CD4-positive, alpha-beta memory T cell (primary cell): ENCODE results near the gene SLC35F3. TPM values are rescaled to one million over a fixed set of nuclear protein-coding genes. Genes with fewer than 3 reads are reported as not detected.

Experiments
- CTCF ChIA-PET: fragments of 350-600 bp; sonication (Branson Sonifier 250); formaldehyde crosslinking; loops from one replicate; lab custom pipeline; 2021; ENCODE audit warnings: inconsistent platforms; ENCODE audit not compliant: partially characterized antibody; lab: Charles Lee
- POLR2A ChIA-PET: fragments of 350-600 bp; sonication (Branson Sonifier 250); formaldehyde crosslinking; loops from one replicate; lab custom pipeline; 2021; ENCODE audit not compliant: partially characterized antibody; lab: Charles Lee
- DNase-seq, 5 donors: peaks; one replicate each; pipeline versions ENCODE4 v3.0.0 to v3.0.0-alpha.2; 2020 to 2022; ENCODE audit warnings: mixed read lengths in 1 of 5
- H3K27ac ChIP-seq: one replicate; pipeline ENCODE4 v1.7.0; 2013; ENCODE audit warnings: low read depth, low read length
- H3K27me3 ChIP-seq: 2 replicates; pipeline ENCODE4 v1.7.0; 2013; ENCODE audit warnings: mild to moderate bottlenecking, low read length, moderate library complexity; ENCODE audit not compliant: insufficient read depth
- H3K36me3 ChIP-seq: 2 replicates; pipeline ENCODE4 v1.7.0; 2013; ENCODE audit warnings: mild to moderate bottlenecking, low read length, moderate library complexity; ENCODE audit not compliant: insufficient read depth
- H3K4me1 ChIP-seq: 2 replicates; pipeline ENCODE4 v1.7.0; 2013; ENCODE audit warnings: mild to moderate bottlenecking, low read length, moderate library complexity; ENCODE audit not compliant: insufficient read depth
- H3K4me3 ChIP-seq, 2 donors: one replicate each; pipeline ENCODE4 v1.7.0; 2013; ENCODE audit warnings: low read length in 2 of 2, mild to moderate bottlenecking in 1 of 2
- H3K9me3 ChIP-seq, 2 donors: one replicate each; pipeline ENCODE4 v1.7.0; 2013; ENCODE audit warnings: low read length in 2 of 2, control low read depth in 1 of 2; ENCODE audit not compliant: control insufficient read depth in 1 of 2
- H3K27ac Mint-ChIP-seq, 7 donors: one replicate each; pipeline ENCODE4 v1.8.0; 2020 to 2021; ENCODE audit warnings: mixed read lengths in 7 of 7, mild to moderate bottlenecking in 6 of 7, inconsistent platforms in 3 of 7, moderate library complexity in 3 of 7
- H3K27me3 Mint-ChIP-seq, 2 donors: one replicate each; pipeline ENCODE4 v1.8.0; 2020 to 2021; ENCODE audit warnings: mixed read lengths in 2 of 2
- H3K36me3 Mint-ChIP-seq, 2 donors: one replicate each; pipeline ENCODE4 v1.8.0; 2020 to 2021; ENCODE audit warnings: mixed read lengths in 2 of 2, inconsistent platforms in 1 of 2, mild to moderate bottlenecking in 1 of 2
- H3K4me1 Mint-ChIP-seq, 4 donors: one replicate each; pipeline ENCODE4 v1.8.0; 2020 to 2021; ENCODE audit warnings: mixed read lengths in 4 of 4, mild to moderate bottlenecking in 1 of 4
- H3K4me3 Mint-ChIP-seq, 8 donors: one replicate each; pipeline ENCODE4 v1.8.0; 2020 to 2021; ENCODE audit warnings: mixed read lengths in 8 of 8, mild to moderate bottlenecking in 7 of 8, moderate library complexity in 6 of 8, inconsistent platforms in 3 of 8
- H3K9me3 Mint-ChIP-seq, 8 donors: one replicate each; pipeline ENCODE4 v1.8.0; 2020 to 2021; ENCODE audit warnings: mixed read lengths in 8 of 8, mild to moderate bottlenecking in 5 of 8, inconsistent platforms in 3 of 8, moderate library complexity in 1 of 8
- intact Hi-C: fragments of 100-400 bp; cut with micrococcal nuclease; formaldehyde crosslinking; loops from one replicate; pipeline ENCODE4 v1.15.1; 2023
- polyA plus RNA-seq, 2 donors: library from polyadenylated mRNA; unstranded; fragments of 300-500 nt; fragmentation: Illumina TruSeq; gene quantifications; one replicate each; pipeline ENCODE4 v1.2.3, GENCODE V29; 2021
- total RNA-seq, 2 experiments: library from RNA; stranded (reverse); gene quantifications; one replicate each; pipeline ENCODE4 v1.2.3, GENCODE V29; 2021

Gene SLC35F3
- total and polyA plus RNA-seq, 4 experiments from 2014 or later = 0.12 to 0.84 TPM; not detected in 2

- peaks cover 5 to 43% (median 14%) of the 10 kb centered on the region in 8 donors for H3K9me3 Mint-ChIP-seq
Measured at GRCh38 chr1:233868461-233868860, 36.0 kb upstream of the SLC35F3 start.

DNA sequence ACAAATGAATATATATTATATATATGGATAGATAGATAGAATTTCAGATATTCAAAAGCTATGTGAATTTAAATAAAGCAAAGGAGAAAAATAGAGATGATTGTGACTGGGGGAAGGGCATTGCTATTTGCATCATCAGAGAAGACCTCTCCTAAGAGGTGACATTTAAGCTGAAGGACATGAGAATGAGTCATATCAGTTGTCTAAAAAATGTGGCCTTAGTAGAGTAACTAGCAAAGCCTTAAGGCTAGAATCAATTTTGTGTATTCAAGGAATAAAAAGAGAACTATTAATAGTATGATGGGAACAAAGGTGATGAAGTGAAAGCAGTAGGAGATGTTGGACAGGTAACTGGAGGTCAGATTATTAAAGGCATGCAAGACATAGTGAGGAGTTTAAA, 34.8 kb upstream of the SLC35F3 start:
- no peak overlapping the region for H3K27ac Mint-ChIP-seq
- H3K4me3 ChIP-seq = no peak overlapping the region
- no peaks in the 10 kb centered on the region for H3K36me3 ChIP-seq
- H3K27me3 Mint-ChIP-seq = peaks cover 1 to 5% of the 10 kb centered on the region in 2 donors
- no peak overlapping the region for H3K27ac ChIP-seq
- DNase-seq = no peak
- H3K4me1 Mint-ChIP-seq = no peaks in the 10 kb centered on the region
- no peaks in the 10 kb centered on the region for H3K4me1 ChIP-seq
- H3K9me3 ChIP-seq = no peaks in the 10 kb centered on the region
- ChIA-PET CTCF (no interaction called here), POLR2A (no interaction called here)
- H3K9me3 Mint-ChIP-seq = peaks cover 4 to 40% (median 14%) of the 10 kb centered on the region in 8 donors
- intact Hi-C loops = no loop called here
- H3K4me3 Mint-ChIP-seq = no peak overlapping the region
- H3K36me3 Mint-ChIP-seq = no peaks in the 10 kb centered on the region
- H3K27me3 ChIP-seq = no peaks in the 10 kb centered on the region

More at GRCh38 chr1:233868461-233868860, 36.0 kb upstream of the SLC35F3 start:
- no peaks in the 10 kb centered on the region for H3K36me3 ChIP-seq
- no peak overlapping the region for H3K4me3 ChIP-seq
- H3K4me1 Mint-ChIP-seq = no peaks in the 10 kb centered on the region
- ChIA-PET CTCF (no interaction called here), POLR2A (no interaction called here)
- intact Hi-C loops = no loop called here
- no peaks in the 10 kb centered on the region for H3K27me3 ChIP-seq
- H3K36me3 Mint-ChIP-seq = no peaks in the 10 kb centered on the region
- H3K27ac Mint-ChIP-seq = no peak overlapping the region
- no peaks in the 10 kb centered on the region for H3K9me3 ChIP-seq
- H3K27me3 Mint-ChIP-seq = peaks cover 1 to 8% of the 10 kb centered on the region in 2 donors
- no peaks in the 10 kb centered on the region for H3K4me1 ChIP-seq
- H3K27ac ChIP-seq = no peak overlapping the region
- no peak overlapping the region for H3K4me3 Mint-ChIP-seq
- DNase-seq = no peak

DNA sequence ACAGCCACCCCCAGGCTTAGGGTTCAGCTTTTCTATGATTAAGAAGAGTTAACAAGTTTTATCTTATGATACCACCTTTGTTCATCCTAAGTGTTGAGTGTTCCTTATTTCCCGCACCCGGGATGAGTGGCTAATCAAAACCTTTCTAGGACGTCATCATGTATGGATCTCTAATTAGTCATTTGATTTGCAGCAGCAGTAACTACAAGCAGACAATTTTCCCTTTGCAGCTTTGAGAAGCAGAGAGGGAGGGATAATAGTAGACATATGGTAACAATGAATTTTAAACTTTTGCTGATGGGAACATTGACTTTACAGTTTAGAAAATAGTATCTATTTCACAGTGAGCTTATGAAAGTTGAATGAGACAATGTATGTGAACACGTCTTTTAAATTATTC, 30.8 kb upstream of the SLC35F3 start:
- Mint-ChIP-seq H3K4me1 (no peaks in the 10 kb centered on the region), H3K36me3 (no peaks in the 10 kb centered on the region), H3K27me3 (peaks cover 2 to 5% of the 10 kb centered on the region in 2 donors), H3K27ac (no peak overlapping the region), H3K9me3 (peaks cover 0 to 10% (median 0%) of the 10 kb centered on the region in 8 donors), H3K4me3 (no peak overlapping the region)
- no peak overlapping the region for H3K4me3 ChIP-seq
- no peak for DNase-seq
- intact Hi-C loops = no loop called here
- CTCF ChIA-PET = no interaction called here
- H3K27me3 ChIP-seq = no peaks in the 10 kb centered on the region
- H3K4me1 ChIP-seq = no peaks in the 10 kb centered on the region
- POLR2A ChIA-PET = no interaction called here
- H3K36me3 ChIP-seq = no peaks in the 10 kb centered on the region
- no peak overlapping the region for H3K27ac ChIP-seq
- H3K9me3 ChIP-seq = no peaks in the 10 kb centered on the region

DNA sequence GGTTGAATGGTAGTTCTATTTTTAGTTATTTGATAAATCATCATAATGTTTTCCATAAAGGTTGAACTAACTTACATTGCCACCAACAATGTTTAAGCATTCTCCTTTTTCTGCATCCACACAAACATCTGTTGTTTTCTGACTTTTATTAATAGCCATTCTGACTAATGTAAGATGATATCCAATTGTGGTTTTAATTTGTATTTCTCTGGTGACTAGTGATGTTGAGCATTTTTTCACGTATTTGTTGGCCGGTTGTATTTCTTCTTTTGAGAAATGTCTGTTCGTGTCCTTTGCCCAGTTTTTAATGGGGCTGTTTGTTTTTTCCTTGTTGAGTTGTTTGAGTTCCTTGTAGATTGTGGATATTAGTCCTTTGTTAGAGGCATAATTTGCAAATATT, 24.6 kb upstream of the SLC35F3 start:
- Histone ChIP-seq H3K4me1 (no peaks in the 10 kb centered on the region), H3K9me3 (no peaks in the 10 kb centered on the region), H3K36me3 (no peaks in the 10 kb centered on the region), H3K27ac (no peak overlapping the region), H3K4me3 (no peak overlapping the region), H3K27me3 (no peaks in the 10 kb centered on the region)
- intact Hi-C loops = no loop called here
- Mint-ChIP-seq H3K4me3 (no peak overlapping the region), H3K4me1 (no peaks in the 10 kb centered on the region), H3K27me3 (peaks cover 10 to 14% of the 10 kb centered on the region in 2 donors), H3K36me3 (no peaks in the 10 kb centered on the region), H3K9me3 (peaks cover 0 to 16% (median 8%) of the 10 kb centered on the region in 8 donors), H3K27ac (no peak overlapping the region)
- CTCF ChIA-PET = no interaction called here
- DNase-seq = no peak
- POLR2A ChIA-PET = no interaction called here

- H3K27ac ChIP-seq = no peak overlapping the region
- no peaks in the 10 kb centered on the region for H3K4me1 Mint-ChIP-seq
- ChIA-PET CTCF (no interaction called here), POLR2A (no interaction called here)
- no peak overlapping the region for H3K4me3 ChIP-seq
- no peaks in the 10 kb centered on the region for H3K9me3 ChIP-seq
- peaks cover 0 to 19% (median 9%) of the 10 kb centered on the region in 8 donors for H3K9me3 Mint-ChIP-seq
- H3K27ac Mint-ChIP-seq = no peak overlapping the region
- H3K36me3 Mint-ChIP-seq = no peaks in the 10 kb centered on the region
- no peaks in the 10 kb centered on the region for H3K27me3 ChIP-seq
- H3K36me3 ChIP-seq = no peaks in the 10 kb centered on the region
- intact Hi-C loops = no loop called here
- H3K4me1 ChIP-seq = no peaks in the 10 kb centered on the region
- H3K27me3 Mint-ChIP-seq = peaks cover 13% of the 10 kb centered on the region in 2 donors
- no peak for DNase-seq
- no peak overlapping the region for H3K4me3 Mint-ChIP-seq
Measured at GRCh38 chr1:233883671-233884070, 20.8 kb upstream of the SLC35F3 start.

- ChIA-PET CTCF (no interaction called here), POLR2A (no interaction called here)
- DNase-seq = no peak
- H3K27ac ChIP-seq = no peak overlapping the region
- H3K9me3 Mint-ChIP-seq = peaks cover 0 to 26% (median 12%) of the 10 kb centered on the region in 8 donors
- no peaks in the 10 kb centered on the region for H3K36me3 Mint-ChIP-seq
- no peaks in the 10 kb centered on the region for H3K27me3 ChIP-seq
- H3K36me3 ChIP-seq = no peaks in the 10 kb centered on the region
- H3K27ac Mint-ChIP-seq = no peak overlapping the region
- H3K4me3 ChIP-seq = no peak overlapping the region
- H3K4me1 Mint-ChIP-seq = no peaks in the 10 kb centered on the region
- no peaks in the 10 kb centered on the region for H3K4me1 ChIP-seq
- H3K4me3 Mint-ChIP-seq = no peak overlapping the region
- intact Hi-C loops = no loop called here
- H3K27me3 Mint-ChIP-seq = peaks cover 13% of the 10 kb centered on the region in 2 donors
- no peaks in the 10 kb centered on the region for H3K9me3 ChIP-seq
Measured at GRCh38 chr1:233884461-233885151, 19.9 kb upstream of the SLC35F3 start.

- ChIA-PET POLR2A (no interaction called here), CTCF (no interaction called here)
- Mint-ChIP-seq H3K4me3 (no peak overlapping the region), H3K9me3 (peaks cover 0 to 26% (median 12%) of the 10 kb centered on the region in 8 donors), H3K27ac (no peak overlapping the region), H3K4me1 (no peaks in the 10 kb centered on the region), H3K36me3 (no peaks in the 10 kb centered on the region), H3K27me3 (peaks cover 8 to 15% of the 10 kb centered on the region in 2 donors)
- H3K4me1 ChIP-seq = no peaks in the 10 kb centered on the region
- H3K27me3 ChIP-seq = no peaks in the 10 kb centered on the region
- intact Hi-C loops = no loop called here
- DNase-seq = no peak
- no peaks in the 10 kb centered on the region for H3K36me3 ChIP-seq
- H3K9me3 ChIP-seq = peaks cover 0 to 5% of the 10 kb centered on the region in 2 donors
- no peak overlapping the region for H3K27ac ChIP-seq
- no peak overlapping the region for H3K4me3 ChIP-seq
Measured at GRCh38 chr1:233885196-233885920, 19.1 kb upstream of the SLC35F3 start.
